HG03378 (cell line): ENCODE measurements around the gene NFIX.

Source experiments
- ATAC-seq: cut with Tn5 transposase; IDR thresholded peaks from one replicate; pipeline ENCODE4 v1.9.1; 2021; ENCODE audit warnings: mild to moderate bottlenecking, moderate library complexity; ENCODE audit not compliant: unreplicated experiment

NFIX gene

DNA sequence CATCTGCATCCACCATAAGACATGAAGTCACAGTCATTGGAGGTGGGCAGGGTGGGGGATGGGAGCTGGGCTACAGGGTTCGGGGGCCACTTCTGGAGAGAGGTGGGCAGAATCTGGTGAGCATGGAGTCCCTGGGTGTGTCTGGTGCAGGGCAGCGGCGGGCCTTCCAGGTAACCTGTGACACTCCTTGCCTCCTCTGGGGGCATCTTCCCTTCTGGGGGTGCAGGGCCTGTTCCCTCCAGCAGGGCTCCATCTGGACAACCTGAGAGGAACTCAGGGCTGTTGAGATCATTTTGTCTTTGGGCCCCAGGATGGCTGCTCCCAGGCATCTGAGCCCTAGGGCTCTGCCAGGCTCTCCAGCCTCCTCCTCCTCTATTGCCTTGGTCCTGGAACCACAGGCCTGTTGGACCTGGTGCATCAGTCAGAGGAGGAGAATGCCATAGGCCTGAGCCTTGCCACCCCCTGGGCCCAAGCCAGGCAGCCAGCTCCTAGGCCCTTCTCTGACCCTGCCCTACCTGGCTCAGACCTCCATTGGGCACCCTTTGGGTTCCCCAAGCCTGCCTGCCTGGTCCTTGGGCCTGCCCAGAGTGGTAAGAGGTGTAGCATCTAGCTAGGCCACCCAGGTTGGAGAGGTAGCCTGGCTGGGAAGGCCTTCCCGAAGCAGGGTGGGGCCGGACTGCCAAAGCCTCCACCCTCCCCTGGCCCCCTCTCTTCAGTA is 94.0 kb downstream of the NFIX start:
- no peak for ATAC-seq

DNA sequence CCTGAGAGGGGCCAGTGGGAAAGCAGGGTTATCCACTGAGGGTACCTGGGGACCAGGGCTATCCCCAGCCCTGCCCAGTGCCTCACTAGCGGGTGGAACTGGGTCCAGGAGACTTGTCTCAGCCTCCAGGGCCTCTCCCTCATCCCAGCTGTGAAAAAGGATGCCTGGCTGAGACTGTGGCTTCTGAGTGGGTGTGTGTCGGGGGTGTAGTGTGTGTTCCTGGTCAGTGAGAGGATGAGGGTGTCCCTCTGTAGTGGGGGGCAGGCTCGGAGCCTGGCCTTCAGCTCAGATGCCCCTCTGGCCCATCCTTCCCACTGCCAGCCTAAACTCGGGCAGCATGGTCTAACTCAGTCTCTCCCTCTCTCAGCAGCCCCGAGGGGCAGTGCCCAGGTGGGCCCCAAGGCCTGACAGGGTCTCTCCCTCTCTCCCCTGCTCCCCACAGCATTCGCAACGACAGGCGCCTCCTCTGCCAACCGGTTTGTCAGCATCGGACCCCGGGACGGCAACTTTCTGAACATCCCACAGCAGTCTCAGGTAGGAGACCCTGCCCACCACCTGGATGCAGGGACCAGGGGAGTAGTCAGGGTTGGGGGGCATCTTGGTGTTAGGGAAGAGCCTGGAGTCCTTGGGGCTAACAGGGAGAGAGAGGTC is 94.7 kb downstream of the NFIX start:
- ATAC-seq = no peak

DNA sequence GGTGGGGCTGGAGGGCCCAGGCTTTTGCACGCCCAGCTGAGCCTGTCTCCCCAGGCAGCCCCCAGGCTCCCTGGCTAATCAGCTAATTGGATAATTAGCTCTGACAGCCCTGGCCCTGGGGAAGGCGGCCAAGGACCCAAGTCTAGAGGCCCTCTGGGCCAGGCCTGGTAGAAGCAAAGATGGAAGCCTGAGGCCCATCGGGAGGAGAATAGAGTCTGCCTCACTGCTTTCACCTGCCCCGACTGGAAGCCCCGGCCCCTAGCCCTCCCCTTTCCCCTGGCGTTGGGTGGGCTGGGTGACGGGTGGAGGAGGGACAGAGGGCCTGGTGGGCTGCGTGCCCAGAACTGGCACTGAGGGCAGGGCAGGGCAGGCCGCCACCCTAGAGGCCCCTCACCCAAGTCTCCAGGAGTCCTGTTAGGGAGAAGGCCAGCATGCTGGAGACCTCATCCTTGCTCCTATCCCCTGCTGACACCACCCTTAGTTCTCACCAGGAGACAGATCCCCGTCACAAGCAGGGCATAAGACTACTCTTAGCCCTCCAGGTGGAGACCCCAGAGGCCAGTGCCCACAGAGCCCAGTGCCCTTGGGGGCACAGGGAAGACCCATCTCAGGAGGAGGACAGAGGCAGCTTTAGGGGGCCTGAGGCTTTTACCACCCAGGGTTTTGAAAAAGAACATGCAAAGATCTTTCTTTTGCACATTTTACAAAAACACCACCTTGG is 95.4 kb downstream of the NFIX start:
- no peak for ATAC-seq

DNA sequence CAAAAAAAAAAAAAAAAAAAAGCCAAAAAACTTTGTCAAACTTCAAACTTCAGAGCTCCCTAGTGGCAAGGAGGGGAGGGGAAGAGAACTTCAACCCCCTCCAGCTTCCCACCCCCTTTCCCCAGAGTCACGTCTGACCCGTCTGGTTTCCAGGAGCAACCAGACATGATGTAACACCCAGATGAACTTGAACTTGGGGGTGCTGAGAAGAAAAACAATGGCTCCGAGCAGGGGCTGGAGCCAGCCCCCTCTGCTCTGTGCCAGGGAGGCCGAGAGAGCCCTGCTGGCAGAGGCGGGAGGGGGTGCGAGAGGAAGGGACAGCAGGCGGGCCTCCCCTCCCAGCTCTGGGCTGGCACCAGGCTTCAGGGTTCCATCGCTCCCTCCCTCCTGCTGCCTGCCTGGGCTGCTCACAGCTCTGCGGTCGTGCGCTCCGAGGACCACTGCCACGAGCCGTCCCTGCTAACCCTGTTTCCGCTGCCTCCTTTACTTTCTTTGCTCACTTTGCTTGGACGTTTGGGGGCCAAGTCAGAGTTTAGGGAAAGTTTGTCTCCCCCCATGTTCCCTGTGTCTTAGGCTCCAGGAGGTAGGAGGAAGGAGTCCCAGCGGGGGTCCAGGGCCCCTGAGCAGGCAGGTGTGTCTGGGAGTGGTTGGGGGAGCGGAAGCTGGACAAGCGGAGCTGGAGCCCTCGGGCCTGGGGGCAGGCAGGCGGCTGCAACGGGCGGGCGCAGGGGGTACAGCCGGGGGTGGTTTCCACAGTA is 96.3 kb downstream of the NFIX start:
- no peak for ATAC-seq

DNA sequence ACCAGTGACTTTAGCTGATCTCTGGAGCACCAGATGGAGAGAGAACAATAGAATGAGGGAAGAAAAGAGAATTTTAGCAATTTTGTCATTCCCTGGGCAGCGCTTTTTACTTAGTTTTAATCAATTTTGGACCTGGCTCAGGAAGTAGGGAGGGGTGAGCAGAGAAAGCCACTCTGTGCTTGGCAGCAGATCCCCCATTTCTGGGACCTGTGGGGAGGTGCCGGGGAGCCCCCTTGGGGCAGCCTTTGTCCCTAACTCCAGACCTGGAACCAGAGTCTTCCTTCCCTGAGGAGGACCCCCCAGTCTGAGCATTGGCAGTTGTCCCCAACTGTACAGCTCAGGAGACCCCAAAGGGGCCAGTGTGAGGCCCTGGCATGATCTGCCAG is 96.9 kb downstream of the NFIX start:
- ATAC-seq = no peak

DNA sequence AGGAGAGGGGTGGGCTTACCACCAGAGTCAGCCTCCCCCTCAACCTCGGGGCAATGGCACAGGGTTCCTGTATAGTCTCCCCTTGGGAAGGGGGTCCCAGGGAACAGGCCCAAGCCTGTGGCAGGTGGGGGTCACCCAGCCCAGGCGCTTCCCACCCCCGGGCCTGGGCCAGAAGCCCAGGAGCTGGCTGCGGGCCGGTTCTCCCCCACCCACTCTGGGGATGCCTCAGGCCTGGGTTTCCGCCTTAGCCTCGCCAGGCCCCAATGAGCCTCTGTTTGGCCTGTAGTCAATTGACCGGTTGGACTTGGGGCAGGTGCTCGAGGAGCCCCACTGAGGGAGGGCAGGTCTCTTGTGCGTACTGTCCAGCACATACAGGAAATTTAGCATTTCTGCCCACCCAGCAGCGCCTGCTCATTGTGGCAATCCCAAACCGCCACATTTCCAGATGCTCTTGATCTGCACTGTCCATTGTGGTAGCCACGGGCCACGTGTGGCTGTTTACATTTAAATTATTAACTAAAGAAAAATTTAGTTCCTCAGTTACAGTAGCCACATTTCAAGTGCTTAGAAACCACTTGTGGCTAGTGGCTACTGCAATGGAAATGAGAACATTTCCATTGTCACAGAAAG is 97.4 kb downstream of the NFIX start:
- no peak for ATAC-seq

DNA sequence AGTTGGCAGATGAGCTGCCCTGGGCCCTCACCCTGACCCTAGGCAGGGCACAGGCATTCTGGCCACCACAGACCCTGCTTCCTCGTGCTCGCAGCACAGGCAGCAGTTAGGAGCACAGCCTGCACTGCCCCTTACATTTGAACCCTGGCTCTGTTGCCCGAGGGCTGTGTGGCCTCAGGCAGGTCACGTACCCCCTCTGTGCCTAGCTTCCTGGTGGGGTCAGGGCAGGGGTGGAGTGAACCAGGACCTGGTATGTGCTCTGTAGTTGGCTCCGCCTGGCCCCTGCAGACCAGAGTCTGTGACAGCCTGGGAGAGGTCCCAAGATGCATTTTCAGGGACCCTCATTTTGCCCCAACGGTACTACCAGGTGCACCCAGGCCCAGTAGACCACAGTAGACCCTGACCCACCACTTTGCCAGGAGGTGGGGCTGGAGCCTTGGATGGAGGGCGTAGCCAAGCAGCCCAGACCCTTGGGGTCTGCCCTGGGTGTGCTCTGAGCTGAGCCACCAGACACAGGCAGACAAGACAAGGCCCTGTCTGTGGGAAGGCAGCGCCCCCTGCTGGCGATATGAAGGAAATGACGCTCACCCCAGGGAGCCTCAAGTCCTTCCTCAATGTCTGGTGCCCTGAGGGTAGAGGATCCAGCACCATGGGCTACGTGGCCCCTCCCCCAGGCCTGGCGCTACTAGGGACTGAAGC is 98.3 kb downstream of the NFIX start:
- ATAC-seq = peak; percentile 52

DNA sequence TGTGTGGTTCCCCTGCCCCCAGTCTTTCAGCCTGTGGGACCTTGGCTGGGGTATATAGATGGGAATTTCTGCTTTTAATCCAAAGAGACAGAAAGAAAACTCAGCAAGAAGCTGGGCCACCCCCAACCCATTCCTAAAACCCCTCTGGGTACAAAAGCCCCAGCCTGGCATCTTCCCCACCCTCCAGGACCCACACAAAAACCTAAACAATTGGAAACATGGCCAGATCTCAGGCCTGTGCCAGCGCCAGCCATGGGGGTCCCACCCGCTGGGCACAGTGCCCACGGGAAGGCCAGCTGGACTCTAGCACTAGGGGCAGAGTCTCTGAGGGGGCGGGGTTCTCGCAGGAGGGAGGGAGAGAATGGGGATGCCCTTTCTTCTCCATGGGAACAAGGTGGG is 98.8 kb downstream of the NFIX start:
- ATAC-seq = peak; percentile 3

DNA sequence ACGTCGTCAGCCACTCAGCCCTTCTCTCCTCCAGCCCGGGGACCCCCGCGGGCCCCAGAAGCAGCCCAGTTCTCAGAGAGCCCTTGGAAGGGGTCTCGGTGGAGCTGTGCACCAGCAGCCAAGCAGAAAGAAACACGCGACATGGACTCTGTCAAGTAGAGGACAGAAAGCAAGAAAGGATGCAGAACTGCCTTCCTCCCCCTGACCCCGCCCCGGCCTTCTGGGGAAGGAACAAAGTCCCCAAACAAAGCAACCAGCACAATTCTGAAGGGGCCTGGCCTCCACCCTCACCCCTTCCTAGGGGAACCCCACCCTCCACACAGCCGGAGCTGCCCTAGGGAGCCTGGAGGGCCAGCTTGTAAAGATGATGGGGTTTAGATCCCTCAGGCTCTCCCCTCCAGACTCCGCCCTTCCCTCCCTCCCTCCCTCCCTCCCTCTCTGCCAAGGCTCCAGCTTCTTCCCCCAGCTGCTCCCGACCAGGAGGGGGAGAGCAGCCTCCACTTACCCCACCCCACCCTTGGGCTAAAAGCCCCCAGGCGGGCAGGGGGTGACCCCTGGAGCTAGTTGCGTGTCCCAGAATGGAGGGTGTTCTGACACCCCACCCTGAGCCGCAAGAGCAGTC is 99.6 kb downstream of the NFIX start:
- no peak for ATAC-seq

DNA sequence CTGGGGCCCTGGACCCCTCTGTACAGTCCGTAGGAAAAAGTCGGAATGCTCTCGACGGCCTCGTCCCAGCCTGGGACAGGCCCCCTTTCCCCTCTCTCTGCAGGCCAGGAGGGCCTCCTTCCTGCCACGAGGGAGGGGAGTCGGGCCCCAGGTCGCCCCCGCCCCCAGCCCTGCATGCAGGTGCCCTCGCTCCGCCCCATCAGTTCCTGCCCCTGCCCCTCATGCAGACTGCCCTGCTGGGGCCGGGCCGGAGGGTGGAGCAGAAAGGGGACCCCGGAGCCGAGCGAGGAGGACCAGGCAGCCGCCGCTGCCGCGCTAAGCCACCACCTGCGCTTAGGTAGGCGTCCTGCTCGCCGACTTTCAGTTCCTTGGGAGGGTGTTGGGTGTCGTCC is 100.1 kb downstream of the NFIX start:
- no peak for ATAC-seq

DNA sequence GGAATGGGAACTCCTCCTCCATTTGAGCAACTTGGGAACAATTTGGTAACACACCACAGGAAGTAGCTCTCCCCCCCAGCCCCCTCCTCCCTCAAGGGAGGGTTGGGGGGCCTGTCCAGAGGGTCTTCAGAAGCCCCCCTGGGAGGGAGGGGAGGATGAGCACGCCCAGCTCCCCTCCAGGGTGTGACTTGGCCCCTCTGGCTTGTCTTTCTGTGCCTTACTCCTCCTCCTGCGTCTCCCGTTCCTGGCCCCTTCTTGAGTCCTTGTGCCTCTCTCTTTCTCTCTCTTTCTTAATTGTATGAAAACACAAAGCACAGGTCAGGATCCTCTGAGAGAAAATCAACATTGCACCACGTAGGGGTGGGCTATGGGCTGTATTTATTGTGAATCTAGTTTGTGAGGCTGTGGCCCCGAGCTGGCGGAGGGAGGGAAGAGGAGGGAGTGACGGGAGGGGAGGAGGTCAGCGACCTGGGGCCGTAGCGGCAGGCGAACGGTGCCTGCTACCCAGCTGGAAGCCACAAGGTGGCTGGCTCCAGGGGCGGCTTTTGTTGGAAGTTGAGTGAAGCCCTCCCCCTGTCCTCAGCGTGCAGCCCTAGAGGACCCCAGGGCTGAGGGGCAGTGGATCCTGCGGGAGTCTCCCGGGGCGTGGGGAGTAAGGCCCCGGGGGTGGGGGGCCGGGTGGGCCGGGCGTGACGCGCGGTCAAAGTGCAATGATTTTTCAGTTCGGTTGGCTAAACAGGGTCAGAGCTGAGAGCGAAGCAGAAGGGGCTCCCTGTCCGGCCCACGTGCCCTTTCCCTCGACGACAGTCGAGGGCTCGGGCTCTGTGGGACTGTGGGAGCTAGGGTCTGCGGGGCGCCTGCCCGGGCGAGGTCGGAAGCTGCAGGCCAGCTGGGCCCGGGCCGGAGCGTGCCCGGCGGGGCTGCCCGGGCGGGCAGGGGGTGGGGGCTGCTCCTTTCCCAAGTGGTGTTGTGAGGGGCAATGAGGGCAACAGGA is 101.0 kb downstream of the NFIX start:
- ATAC-seq = no peak

DNA sequence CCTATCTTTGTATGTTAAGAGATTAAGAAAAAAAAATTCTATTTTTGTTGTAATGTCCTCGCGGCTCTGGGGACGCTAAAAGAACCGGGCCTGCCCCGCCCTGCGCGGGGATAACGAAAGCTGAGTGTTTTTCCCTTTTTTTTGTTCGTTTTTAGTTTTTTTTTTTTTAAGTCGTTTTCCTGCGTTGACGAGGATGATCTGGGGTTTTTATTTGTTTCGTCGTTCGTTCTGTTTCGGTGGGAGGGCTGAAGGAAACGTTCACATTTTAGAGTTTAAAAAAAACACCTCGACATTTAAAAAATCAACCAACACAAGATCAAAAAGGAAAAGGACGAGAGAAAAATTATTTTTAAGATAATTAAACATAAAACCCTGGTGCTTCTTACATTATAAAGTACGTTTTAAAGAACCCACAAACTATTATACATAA is 101.8 kb downstream of the NFIX start:
- ATAC-seq = no peak

DNA sequence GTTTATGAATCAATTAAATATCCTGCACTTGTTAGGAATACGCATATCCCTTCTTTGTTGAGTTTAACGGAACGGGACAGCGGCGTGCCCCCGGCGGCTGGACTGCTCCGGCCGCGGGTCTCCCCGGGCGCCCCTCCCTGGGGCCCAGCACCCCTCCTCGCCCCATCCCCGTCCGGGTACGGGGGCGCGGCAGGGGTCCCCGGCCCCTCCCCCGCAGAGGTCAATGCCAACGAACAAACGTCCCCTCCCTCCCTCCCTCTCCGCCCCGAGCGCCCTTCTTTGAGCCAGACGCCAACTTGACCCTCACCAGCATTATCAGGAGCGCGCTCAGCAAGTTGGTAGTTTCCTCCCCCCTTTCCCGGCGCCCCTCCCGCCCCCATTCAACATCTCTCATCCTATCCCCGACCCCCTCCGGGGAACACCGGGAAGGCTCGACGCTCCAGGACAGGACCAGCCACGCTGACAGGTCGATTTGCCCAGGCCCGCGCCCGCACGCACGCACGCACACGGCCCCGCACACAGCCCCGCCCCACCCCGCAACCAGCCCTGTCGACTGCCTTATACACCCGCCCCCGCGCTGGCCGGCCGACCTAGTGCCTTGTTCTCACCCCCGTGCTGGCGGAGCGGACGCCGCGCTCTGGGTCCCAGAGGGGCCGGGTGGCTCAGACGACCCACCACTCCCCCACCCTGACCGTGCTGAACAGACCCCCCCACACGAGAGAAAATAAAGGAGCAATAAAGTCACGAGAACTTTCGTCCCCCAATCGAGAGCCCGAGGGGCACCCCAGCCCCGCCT is 102.4 kb downstream of the NFIX start:
- no peak for ATAC-seq

DNA sequence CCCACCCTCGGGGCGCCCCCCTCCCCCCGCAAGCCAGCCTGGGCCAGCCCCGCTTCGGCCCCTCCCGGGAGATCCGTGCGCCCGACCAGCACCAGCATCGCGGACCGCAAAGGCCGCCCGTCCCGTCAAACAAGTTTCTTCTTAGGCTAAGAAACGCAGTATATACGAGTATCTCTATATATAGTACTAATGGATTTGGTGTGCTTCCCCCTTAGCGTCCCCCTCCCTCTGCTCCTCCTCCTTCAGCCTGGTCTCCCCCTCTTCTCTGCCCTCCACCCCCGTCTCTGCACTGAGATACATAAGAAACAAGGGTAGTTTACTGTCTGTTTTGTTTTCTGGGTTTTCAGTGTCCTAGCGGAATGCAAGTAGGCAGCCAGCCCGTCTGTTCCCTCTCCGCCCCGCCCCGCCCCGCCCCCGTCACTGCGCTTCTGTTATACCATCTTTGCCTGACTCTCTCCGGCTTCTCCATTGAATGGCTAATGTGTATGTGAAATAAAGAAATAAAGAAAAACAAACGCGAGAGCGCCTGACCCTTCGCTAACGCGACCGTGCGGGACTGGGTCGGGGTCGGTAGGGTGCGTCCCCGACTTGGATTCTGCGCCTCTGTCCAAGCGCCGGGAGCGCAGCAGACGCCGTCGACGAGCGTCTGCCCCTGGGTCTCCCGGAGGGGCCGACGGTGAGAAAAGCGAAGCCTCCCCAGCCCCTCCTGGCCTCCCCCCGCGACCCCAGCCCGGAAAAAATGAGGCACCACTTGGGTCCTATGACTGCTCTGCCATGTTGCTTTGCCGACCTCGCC is 103.2 kb downstream of the NFIX start:
- no peak for ATAC-seq

DNA sequence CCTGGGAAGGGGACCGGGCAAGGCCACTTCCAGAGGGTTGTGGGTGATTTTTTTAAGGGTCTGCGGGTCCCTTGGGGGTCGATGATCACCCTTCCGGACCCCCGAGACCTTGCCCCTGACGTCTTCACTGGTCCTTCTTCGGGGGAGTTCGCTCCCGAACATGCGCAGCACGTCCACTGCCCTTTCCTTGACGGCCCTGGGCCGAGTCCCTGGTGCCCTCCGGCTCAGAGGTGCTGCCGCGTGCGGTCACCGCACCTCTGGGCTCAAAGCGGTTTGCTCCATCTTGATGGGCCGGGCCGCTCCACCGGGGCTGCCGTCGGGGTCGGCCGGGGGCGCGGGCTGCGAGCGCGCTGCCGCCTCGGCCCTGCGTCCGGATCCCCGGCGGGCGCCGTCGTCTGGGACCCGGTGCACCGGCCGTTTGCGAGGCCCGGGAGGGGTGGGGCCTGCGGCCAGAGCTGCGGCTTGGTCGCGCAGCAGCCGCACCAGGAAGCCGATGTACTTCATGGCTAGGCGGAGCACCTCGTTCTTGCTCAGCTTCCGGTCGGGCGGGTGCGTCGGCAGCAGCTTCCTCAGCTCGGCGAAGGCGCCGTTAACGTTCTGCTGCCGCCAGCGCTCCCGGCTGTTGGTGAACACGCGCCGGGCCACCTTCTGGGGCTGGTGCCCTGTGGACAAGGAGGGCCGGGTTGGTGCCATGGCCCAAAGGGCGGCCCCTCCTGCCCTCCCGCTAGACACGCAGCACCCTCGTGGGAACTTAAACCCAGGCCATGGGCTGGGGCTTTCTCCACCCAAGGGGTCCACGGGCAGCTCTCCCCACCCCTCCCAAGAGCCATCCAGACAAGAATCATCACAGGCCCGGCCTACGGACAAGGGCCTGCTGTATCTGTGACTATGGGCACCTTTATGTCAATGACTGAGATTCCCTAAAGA is 104.1 kb downstream of the NFIX start:
- no peak for ATAC-seq

DNA sequence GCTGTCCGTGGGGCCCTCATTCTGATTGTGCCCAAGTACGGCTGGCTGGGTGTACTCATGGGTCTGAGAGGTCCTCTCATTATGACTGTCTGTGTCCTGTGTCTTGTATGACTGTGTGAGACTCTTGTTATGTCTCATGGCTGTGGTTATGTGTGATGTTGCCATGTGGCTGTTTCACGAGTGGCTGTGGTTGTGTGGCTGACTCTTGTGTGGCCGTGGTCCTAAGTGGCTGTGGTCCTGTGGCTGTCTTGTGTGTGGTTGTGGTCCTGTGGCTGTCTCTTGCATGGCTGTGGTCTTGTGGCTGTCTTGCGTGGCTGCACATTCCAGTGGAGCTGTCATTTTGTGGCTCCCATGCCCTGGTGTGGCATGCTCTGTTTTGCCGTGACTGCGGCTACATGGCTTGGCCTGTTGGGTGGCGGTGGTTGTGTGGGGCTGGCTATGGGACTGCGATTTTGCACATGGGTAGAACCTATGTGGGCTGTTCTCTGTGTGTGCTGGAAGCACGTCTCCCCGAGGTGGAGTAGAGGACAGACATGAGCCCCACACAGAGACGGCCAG is 104.8 kb downstream of the NFIX start:
- ATAC-seq = no peak
